ENCODE data around the gene PRPF6. TPM values are rescaled to one million over a fixed set of nuclear protein-coding genes. Genes with fewer than 3 reads are reported as not detected.

PRPF6 gene
- total RNA-seq, 1 donor from 2014 or later: 62.4 TPM

- TF ChIP-seq CTCF (conservative IDR thresholded peaks at IDR 0.05; ENCODE audit: low read depth, low read length): no peak
- no peak for DNase-seq (ENCODE audit: low read depth)
- H3K4me3 ChIP-seq (ENCODE audit: low read depth, low read length): no peak overlapping the region
Observed at GRCh38 chr20:64050261-64051032, 69.5 kb downstream of the PRPF6 start.

GRCh38 chr20:64051033-64051452 is 70.1 kb downstream of the PRPF6 start:
- no peak for TF ChIP-seq CTCF (conservative IDR thresholded peaks at IDR 0.05; ENCODE audit: low read depth, low read length)
- no peak overlapping the region for H3K4me3 ChIP-seq (ENCODE audit: low read depth, low read length)
- DNase-seq (ENCODE audit: low read depth): no peak

- DNase-seq (ENCODE audit: low read depth): no peak
- H3K4me3 ChIP-seq (ENCODE audit: low read depth, low read length): no peak overlapping the region
- no peak for TF ChIP-seq CTCF (conservative IDR thresholded peaks at IDR 0.05; ENCODE audit: low read depth, low read length)
Observed at GRCh38 chr20:64051561-64052325, 70.8 kb downstream of the PRPF6 start.

- DNase-seq (ENCODE audit: low read depth): no peak
- H3K4me3 ChIP-seq (ENCODE audit: low read depth, low read length): no peak overlapping the region
- TF ChIP-seq CTCF (conservative IDR thresholded peaks at IDR 0.05; ENCODE audit: low read depth, low read length): no peak
Observed at GRCh38 chr20:64052326-64052722, 71.4 kb downstream of the PRPF6 start.

GRCh38 chr20:64052987-64053840 is 72.3 kb downstream of the PRPF6 start:
- no peak overlapping the region for H3K4me3 ChIP-seq (ENCODE audit: low read depth, low read length)

More at GRCh38 chr20:64052987-64053840, 72.3 kb downstream of the PRPF6 start:
- DNase-seq (ENCODE audit: low read depth): no peak
- no peak for TF ChIP-seq CTCF (conservative IDR thresholded peaks at IDR 0.05; ENCODE audit: low read depth, low read length)

All from epithelial cell of proximal tubule (primary cell).